H1 (cell line): ENCODE data around the gene TACR2.

Source experiments
- EP300 ChIP-seq, 2 experiments: IDR thresholded peaks; 1 replicate in 1 of 2; 2 replicates in 1 of 2; pipeline ENCODE4 v1.6.1; 2011 to 2012; ENCODE audit warnings: low read depth in 2 of 2, low read length in 2 of 2, mild to moderate bottlenecking in 2 of 2, borderline replicate concordance in 1 of 2, inconsistent platforms in 1 of 2, moderate library complexity in 1 of 2
- JUND ChIP-seq: IDR thresholded peaks from 2 replicates; pipeline ENCODE4 v1.6.1; 2011; ENCODE audit warnings: mild to moderate bottlenecking, improper control_type of control experiment, low read length
- YY1 ChIP-seq: IDR thresholded peaks from 2 replicates; pipeline ENCODE4 v1.6.1; 2011; ENCODE audit warnings: low read depth, mild to moderate bottlenecking, low read length
- TF ChIP-seq, protein P1 (sequence below), 3 experiments: IDR thresholded peaks; 1 replicate in 2 of 3; 2 replicates in 1 of 3; pipeline versions ENCODE4 v1.5.1 to v1.6.1; 2011; ENCODE audit warnings: low read length in 3 of 3, mild to moderate bottlenecking in 3 of 3, inconsistent platforms in 2 of 3, low read depth in 1 of 3, moderate library complexity in 1 of 3; ENCODE audit not compliant: insufficient read depth in 1 of 3; ENCODE audit errors: control extremely low read depth in 1 of 3

DNA sequence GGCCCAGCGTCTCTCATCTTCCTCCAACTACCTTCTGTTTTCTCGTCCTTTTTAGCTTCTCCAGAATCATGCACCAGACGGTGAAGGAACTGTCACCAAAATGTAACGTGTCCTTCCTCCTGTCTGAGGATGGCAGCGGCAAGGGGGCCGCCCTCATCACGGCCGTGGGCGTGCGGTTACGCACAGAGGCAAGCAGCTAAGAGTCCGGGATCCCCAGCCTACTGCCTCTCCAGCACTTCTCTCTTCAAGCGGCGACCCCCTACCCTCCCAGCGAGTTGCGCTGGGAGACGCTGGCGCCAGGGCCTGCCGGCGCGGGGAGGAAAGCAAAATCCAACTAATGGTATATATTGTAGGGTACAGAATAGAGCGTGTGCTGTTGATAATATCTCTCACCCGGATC, 15.8 kb downstream of the TACR2 start:
- TF ChIP-seq, protein P1, sequence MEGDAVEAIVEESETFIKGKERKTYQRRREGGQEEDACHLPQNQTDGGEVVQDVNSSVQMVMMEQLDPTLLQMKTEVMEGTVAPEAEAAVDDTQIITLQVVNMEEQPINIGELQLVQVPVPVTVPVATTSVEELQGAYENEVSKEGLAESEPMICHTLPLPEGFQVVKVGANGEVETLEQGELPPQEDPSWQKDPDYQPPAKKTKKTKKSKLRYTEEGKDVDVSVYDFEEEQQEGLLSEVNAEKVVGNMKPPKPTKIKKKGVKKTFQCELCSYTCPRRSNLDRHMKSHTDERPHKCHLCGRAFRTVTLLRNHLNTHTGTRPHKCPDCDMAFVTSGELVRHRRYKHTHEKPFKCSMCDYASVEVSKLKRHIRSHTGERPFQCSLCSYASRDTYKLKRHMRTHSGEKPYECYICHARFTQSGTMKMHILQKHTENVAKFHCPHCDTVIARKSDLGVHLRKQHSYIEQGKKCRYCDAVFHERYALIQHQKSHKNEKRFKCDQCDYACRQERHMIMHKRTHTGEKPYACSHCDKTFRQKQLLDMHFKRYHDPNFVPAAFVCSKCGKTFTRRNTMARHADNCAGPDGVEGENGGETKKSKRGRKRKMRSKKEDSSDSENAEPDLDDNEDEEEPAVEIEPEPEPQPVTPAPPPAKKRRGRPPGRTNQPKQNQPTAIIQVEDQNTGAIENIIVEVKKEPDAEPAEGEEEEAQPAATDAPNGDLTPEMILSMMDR (IDR thresholded peaks at IDR 0.05; ENCODE audit: control extremely low read depth in 1 of 3, insufficient read depth in 1 of 3, low read depth in 1 of 3, low read length in 3 of 3): no peak
- no peak for TF ChIP-seq YY1
- no peak for TF ChIP-seq JUND
- no peak for TF ChIP-seq EP300 (IDR thresholded peaks at IDR 0.05; ENCODE audit: borderline replicate concordance in 1 of 2, low read depth in 2 of 2, low read length in 2 of 2)
